ENCODE data around the gene KCNAB1. TPM values are rescaled to one million over a fixed set of nuclear protein-coding genes. Genes with fewer than 3 reads are reported as not detected.

Gene KCNAB1
- total RNA-seq, 1 donor from 2014 or later: 2.1 TPM

DNA sequence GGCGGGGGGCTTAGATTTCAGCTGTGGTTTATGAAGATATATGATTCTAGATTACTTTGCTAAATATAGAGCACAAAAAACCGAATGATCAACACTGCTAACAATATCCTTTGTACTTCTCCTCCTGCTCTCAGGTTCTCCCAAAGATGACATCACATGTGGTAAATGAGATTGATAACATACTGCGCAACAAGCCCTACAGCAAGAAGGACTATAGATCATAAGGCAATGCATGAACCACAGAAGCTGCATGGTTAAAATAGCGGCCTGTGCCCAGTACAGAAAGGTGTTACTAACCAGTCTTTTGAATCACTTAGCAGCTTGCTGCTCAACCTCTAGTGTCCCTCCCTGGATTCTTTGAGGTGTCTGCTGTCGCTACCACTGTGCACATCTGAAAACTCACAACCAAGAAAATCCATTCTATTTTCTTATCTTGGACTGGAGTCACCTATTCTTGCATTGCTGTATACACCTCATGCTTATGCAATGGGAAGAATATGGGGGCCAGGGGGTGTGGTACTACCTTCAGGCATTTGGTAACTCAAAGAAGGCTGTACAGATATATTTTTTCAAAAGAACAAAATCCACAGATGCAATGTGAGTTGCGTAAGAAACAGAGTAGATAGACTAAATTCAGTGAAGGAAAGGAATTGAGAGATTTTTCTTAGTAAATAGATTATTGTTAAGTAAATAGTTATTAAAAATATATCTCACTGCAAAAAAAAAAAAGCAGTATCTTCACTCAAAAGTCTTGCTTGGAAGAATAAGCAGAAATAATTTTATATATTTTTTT, 416.3 kb downstream of the KCNAB1 start:
- Mint-ChIP-seq H3K27me3 (no peaks in the 10 kb centered on the region), H3K4me3 (ENCODE audit: low read depth) (no peak overlapping the region), H3K27ac (no peak overlapping the region), H3K4me1 (ENCODE audit: low read depth) (peaks cover 27% of the 10 kb centered on the region), H3K9me3 (ENCODE audit: low read depth) (no peaks in the 10 kb centered on the region), H3K36me3 (ENCODE audit: insufficient read depth) (peaks cover 2% of the 10 kb centered on the region)
- no peak for DNase-seq (ENCODE audit: low spot score, unreplicated experiment)
- TF ChIP-seq, protein P1, sequence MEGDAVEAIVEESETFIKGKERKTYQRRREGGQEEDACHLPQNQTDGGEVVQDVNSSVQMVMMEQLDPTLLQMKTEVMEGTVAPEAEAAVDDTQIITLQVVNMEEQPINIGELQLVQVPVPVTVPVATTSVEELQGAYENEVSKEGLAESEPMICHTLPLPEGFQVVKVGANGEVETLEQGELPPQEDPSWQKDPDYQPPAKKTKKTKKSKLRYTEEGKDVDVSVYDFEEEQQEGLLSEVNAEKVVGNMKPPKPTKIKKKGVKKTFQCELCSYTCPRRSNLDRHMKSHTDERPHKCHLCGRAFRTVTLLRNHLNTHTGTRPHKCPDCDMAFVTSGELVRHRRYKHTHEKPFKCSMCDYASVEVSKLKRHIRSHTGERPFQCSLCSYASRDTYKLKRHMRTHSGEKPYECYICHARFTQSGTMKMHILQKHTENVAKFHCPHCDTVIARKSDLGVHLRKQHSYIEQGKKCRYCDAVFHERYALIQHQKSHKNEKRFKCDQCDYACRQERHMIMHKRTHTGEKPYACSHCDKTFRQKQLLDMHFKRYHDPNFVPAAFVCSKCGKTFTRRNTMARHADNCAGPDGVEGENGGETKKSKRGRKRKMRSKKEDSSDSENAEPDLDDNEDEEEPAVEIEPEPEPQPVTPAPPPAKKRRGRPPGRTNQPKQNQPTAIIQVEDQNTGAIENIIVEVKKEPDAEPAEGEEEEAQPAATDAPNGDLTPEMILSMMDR (IDR thresholded peaks at IDR 0.05; ENCODE audit: unreplicated experiment): no peak

DNA sequence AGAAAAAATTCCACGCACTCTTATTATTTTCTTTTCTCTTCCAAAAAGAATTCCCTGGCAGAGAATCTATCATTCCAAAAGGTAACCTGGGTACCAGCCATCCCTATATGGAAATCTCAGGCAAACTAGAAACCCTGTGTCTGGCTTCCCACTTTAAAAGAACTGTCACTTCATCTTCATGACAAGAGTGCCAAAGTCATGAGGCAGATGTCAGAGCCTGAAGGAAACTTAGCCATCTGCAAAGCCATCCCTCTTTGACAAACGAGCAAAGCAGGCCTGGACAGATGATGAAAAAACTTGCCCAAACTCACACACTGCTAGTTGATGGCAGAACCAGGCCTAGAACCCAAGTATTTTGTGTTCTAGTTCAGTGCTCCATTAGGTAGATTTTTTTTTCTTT, 418.7 kb downstream of the KCNAB1 start:
- Mint-ChIP-seq H3K4me3 (ENCODE audit: low read depth) (no peak overlapping the region), H3K27me3 (no peaks in the 10 kb centered on the region), H3K27ac (no peak overlapping the region), H3K4me1 (ENCODE audit: low read depth) (peaks cover 21% of the 10 kb centered on the region), H3K9me3 (ENCODE audit: low read depth) (no peaks in the 10 kb centered on the region), H3K36me3 (ENCODE audit: insufficient read depth) (peaks cover 6% of the 10 kb centered on the region)
- TF ChIP-seq, protein P1 (IDR thresholded peaks at IDR 0.05; ENCODE audit: unreplicated experiment): no peak
- DNase-seq (ENCODE audit: low spot score, unreplicated experiment): no peak

DNA sequence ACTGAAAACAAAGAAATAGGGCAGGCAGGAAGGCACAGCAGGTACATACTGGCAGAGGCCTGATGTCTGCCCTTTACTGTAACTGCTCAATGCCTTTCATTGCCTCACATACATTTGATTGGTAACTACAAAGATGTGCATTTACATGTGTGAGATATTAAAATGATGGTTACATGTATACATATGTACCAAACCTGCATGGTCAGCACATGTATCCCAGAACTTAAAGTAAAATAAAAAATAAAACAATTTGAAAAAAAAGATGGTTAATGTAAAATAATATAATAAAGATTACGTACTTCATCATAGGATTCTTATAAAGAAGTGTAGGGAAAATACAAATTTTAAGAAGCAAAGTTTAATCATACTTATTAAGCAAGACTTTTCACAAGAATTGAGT, 419.4 kb downstream of the KCNAB1 start:
- Mint-ChIP-seq H3K27ac (no peak overlapping the region), H3K9me3 (ENCODE audit: low read depth) (no peaks in the 10 kb centered on the region), H3K36me3 (ENCODE audit: insufficient read depth) (peaks cover 8% of the 10 kb centered on the region), H3K4me3 (ENCODE audit: low read depth) (no peak overlapping the region), H3K4me1 (ENCODE audit: low read depth) (peaks cover 15% of the 10 kb centered on the region), H3K27me3 (no peaks in the 10 kb centered on the region)
- no peak for DNase-seq (ENCODE audit: low spot score, unreplicated experiment)
- TF ChIP-seq, protein P1 (IDR thresholded peaks at IDR 0.05; ENCODE audit: unreplicated experiment): no peak

DNA sequence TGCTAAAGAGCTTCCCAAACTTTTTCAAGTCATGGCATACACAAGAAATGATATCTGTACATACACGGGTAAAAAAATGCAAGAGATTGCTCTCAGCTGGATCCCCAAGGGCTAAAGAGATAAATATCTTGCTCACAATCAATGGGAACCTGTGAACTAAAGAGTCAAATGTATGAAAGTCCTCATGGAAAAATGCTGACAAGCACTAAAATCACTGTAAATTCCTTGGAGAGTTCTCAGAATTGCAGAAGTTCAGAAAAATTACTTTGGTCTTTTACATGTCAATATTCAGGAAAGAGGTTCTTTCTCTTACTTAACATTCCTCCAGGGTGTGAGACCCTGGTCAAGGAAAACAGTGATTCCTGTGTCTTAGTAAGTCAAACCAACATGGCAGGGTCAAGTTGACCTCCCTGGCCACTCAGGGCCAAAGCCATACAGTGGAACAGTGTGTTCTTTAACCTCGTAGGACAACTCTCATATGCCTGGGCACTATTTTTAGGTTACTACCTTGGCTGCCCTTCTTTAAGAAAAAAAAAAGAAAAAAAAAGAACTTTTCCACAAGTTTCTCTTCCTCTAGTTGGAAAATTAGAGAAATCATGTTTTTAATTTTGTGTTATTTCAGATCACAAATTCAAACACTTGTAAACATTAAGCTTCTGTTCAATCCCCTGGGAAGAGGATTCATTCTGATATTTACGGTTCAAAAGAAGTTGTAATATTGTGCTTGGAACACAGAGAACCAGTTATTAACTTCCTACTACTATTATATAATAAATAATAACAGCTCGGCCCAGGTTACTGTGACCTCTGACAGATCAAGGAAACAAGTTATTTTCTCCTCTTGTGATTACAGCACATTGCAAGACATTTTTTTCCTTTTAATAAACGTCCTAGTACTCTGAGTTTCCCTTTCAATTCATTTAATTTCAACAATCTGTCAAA, 422.0 kb downstream of the KCNAB1 start:
- Mint-ChIP-seq H3K27me3 (no peaks in the 10 kb centered on the region), H3K36me3 (ENCODE audit: insufficient read depth) (peaks cover 17% of the 10 kb centered on the region), H3K27ac (no peak overlapping the region), H3K4me1 (ENCODE audit: low read depth) (peaks cover 7% of the 10 kb centered on the region), H3K4me3 (ENCODE audit: low read depth) (no peak overlapping the region), H3K9me3 (ENCODE audit: low read depth) (no peaks in the 10 kb centered on the region)
- no peak for DNase-seq (ENCODE audit: low spot score, unreplicated experiment)
- TF ChIP-seq, protein P1 (IDR thresholded peaks at IDR 0.05; ENCODE audit: unreplicated experiment): no peak

DNA sequence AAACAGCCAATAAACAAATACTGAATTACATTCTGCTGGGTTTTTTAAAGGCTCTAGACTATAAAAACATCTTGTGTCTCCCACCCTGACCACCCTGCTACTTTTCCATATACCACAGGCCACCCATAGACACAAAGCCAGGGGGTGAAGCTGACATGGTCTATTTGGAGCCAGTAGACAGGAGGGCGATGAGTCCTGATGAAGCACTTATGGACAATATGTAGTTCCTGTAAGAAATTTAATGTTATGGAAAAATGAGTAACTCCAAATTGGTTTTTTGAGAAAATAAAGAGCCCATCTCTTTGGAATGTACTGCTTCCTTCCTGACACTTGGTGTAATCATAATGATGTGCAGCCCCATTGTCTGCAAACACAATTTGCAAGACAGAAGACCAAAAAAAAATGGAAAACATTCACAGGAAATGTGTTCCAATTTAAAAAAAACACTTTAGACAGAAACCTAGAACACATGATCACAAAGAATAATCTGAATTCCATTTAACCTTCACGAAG, 422.7 kb downstream of the KCNAB1 start:
- H3K4me3 Mint-ChIP-seq (ENCODE audit: low read depth): no peak overlapping the region
- no peaks in the 10 kb centered on the region for H3K9me3 Mint-ChIP-seq (ENCODE audit: low read depth)
- TF ChIP-seq, protein P1 (IDR thresholded peaks at IDR 0.05; ENCODE audit: unreplicated experiment): no peak
- DNase-seq (ENCODE audit: low spot score, unreplicated experiment): no peak
- H3K27ac Mint-ChIP-seq: no peak overlapping the region
- H3K36me3 Mint-ChIP-seq (ENCODE audit: insufficient read depth): peaks cover 17% of the 10 kb centered on the region
- peaks cover 7% of the 10 kb centered on the region for H3K4me1 Mint-ChIP-seq (ENCODE audit: low read depth)
- H3K27me3 Mint-ChIP-seq: no peaks in the 10 kb centered on the region

Measured in progenitor cell of endocrine pancreas (in vitro differentiated cells).